Body of pancreas (tissue), 4 donors: ENCODE data around the gene PIK3C2B. TPM values are rescaled to one million over a fixed set of nuclear protein-coding genes. Genes with fewer than 3 reads are reported as not detected.

Experiments
- ATAC-seq: fragments of 150-250 bp; one replicate; pipeline ENCODE4 v1.9.1; 2016
- DNase-seq, 4 donors: peaks; one replicate each; pipeline ENCODE4 v3.0.0-alpha.2; 2019
- H3K27ac ChIP-seq, 4 donors: fragments of 200-600 bp; sonication (generic); 1 replicate in 3 of 4; 2 replicates in 1 of 4; pipeline versions ENCODE4 v1.5.1 to v1.6.1; 2016 to 2019; ENCODE audit warnings: mild to moderate bottlenecking in 1 of 4, mixed read lengths in 1 of 4, moderate library complexity in 1 of 4
- H3K27me3 ChIP-seq, 2 donors: fragments of 200-600 bp; sonication (generic); one replicate each; pipeline ENCODE4 v1.6.0; 2016; ENCODE audit warnings: mild to moderate bottlenecking in 1 of 2
- H3K36me3 ChIP-seq, 2 donors: fragments of 200-600 bp; sonication (generic); replicated peaks in 1 of 2; 2 replicates each; pipeline ENCODE4 v1.5.1; 2016; ENCODE audit warnings: low read depth in 2 of 2; ENCODE audit not compliant: insufficient read depth in 1 of 2
- H3K4me1 ChIP-seq: fragments of 200-600 bp; sonication (generic); one replicate; pipeline ENCODE4 v1.6.0; 2016
- H3K4me3 ChIP-seq, 2 donors: fragments of 200-600 bp; sonication (generic); 1 replicate in 1 of 2; 2 replicates in 1 of 2; pipeline ENCODE4 v1.5.1; 2016 to 2019
- H3K9me3 ChIP-seq, 3 donors: fragments of 200-600 bp; sonication (generic); 1 replicate in 2 of 3; 2 replicates in 1 of 3; pipeline ENCODE4 v1.5.1; 2016
- CTCF ChIP-seq, 7 experiments: fragments of 450-650 bp in 4 of 7; fragments of 200-600 bp in 3 of 7; sonication (generic) in 3 of 7; IDR thresholded peaks; one replicate each; pipeline ENCODE4 v1.5.1; 2016 to 2019; ENCODE audit warnings: antibody characterized with exemption in 7 of 7
- POLR2A ChIP-seq, 3 donors: fragments of 450-650 bp; IDR thresholded peaks; one replicate each; pipeline ENCODE4 v1.6.1; 2016; ENCODE audit warnings: antibody characterized with exemption in 3 of 3, mild to moderate bottlenecking in 2 of 3
- WGBS, 2 donors: methylation state at CpG; one replicate each; pipeline ENCODE4 v1.1.5; 2017; 5-methylcytosine and 5-hydroxymethylcytosine counted together
- intact Hi-C: fragments of 100-400 bp; cut with DNase I; formaldehyde crosslinking; loops from one replicate; pipeline ENCODE4 v1.15.1; 2023
- total RNA-seq, 2 donors: library from RNA; depleted of rRNA; stranded (reverse); fragments of >200 nt; gene quantifications; one replicate each; pipeline ENCODE4 v1.1.0, GENCODE V29; 2016

PIK3C2B gene
- total RNA-seq, 2 donors from 2014 or later, result 11.4 to 18.1 TPM

- intact Hi-C loops, result no loop called here
- Histone ChIP-seq H3K9me3 (no peaks in the 10 kb centered on the region), H3K27ac (peak overlapping the region; percentile 20 to 41 (median 33)), H3K27me3 (no peaks in the 10 kb centered on the region), H3K36me3 (no peaks in the 10 kb centered on the region), H3K4me3 (no peak overlapping the region), H3K4me1 (peaks cover 17% of the 10 kb centered on the region)
- no peak for TF ChIP-seq CTCF (IDR thresholded peaks at IDR 0.05)
- TF ChIP-seq POLR2A (IDR thresholded peaks at IDR 0.05), result no peak
- peak; percentile 25 to 78 (median 56) for DNase-seq
- ATAC-seq, result peak; percentile 15
- WGBS, 2 donors, result 52 to 83% methylated on average over 3 to 8 of the region's 8 CpGs
Measured at GRCh38 chr1:204450461-204451257, 43.9 kb downstream of the PIK3C2B start.

DNA sequence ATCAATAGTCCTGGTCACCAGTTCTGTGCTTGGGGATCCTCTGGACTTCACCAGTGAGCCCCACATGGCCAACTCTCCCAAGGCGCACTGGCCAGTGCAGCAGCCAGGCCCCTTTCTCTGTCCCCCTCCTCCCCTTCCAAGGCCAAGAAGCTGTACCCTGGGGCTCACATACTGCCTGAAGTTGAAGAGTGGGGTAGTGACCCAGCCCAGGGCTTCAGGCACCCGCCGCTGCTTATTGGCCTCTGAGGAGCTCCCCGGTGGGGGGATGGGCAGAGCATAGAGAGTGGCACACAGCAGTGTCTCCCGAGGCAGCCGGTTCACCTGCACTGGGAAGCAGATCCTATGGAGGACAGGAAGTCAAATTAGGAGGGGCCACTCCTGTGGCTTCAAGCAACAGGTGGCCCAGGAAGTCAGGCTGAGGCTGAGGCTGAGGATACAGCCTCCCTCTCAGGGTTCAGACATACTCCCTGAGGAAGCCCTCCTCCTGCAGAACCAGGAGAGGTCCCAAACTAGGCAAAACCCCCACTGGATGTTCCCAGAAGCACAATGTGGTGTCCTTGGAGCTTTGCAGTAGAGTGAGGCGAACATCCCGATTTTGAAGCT, 44.8 kb downstream of the PIK3C2B start:
- H3K4me1 ChIP-seq, result peaks cover 13% of the 10 kb centered on the region
- no peak for DNase-seq
- H3K4me3 ChIP-seq, result no peak overlapping the region

GRCh38 chr1:204448991-204449677, 45.5 kb downstream of the PIK3C2B start:
- intact Hi-C loops, result loop anchor here (5.0 kb wide), 1 partner anchor 53 kb away; no protein-coding TSS in a partner anchor
- Histone ChIP-seq H3K4me1 (peaks cover 13% of the 10 kb centered on the region), H3K9me3 (no peaks in the 10 kb centered on the region), H3K36me3 (no peaks in the 10 kb centered on the region), H3K27ac (no peak overlapping the region), H3K27me3 (no peaks in the 10 kb centered on the region), H3K4me3 (no peak overlapping the region)
- ATAC-seq (no peak), DNase-seq (no peak)
- 86 to 91% methylated on average over 6 of the region's 6 CpGs for WGBS, 2 donors
- TF ChIP-seq POLR2A (IDR thresholded peaks at IDR 0.05) (no peak), CTCF (IDR thresholded peaks at IDR 0.05) (no peak)

More for the DNA sequence above, 44.8 kb downstream of the PIK3C2B start:
- 79 to 90% methylated on average over 6 to 7 of the region's 8 CpGs for WGBS, 2 donors
- Histone ChIP-seq H3K36me3 (no peaks in the 10 kb centered on the region), H3K9me3 (no peaks in the 10 kb centered on the region), H3K27ac (no peak overlapping the region), H3K27me3 (no peaks in the 10 kb centered on the region)
- no peak for ATAC-seq
- intact Hi-C loops, result loop anchor here (5.0 kb wide), 1 partner anchor 53 kb away; no protein-coding TSS in a partner anchor
- TF ChIP-seq POLR2A (IDR thresholded peaks at IDR 0.05), result no peak
- TF ChIP-seq CTCF (IDR thresholded peaks at IDR 0.05), result no peak

- Histone ChIP-seq H3K4me3 (no peak overlapping the region), H3K27ac (no peak overlapping the region), H3K27me3 (no peaks in the 10 kb centered on the region), H3K9me3 (no peaks in the 10 kb centered on the region), H3K36me3 (no peaks in the 10 kb centered on the region), H3K4me1 (peaks cover 15% of the 10 kb centered on the region)
- ATAC-seq (no peak), DNase-seq (no peak)
- 84 to 98% methylated on average over 7 of the region's 7 CpGs for WGBS, 2 donors
- no peak for TF ChIP-seq CTCF (IDR thresholded peaks at IDR 0.05)
- TF ChIP-seq POLR2A (IDR thresholded peaks at IDR 0.05), result no peak
- intact Hi-C loops, result loop anchor here (5.0 kb wide), 1 partner anchor 54 kb away; no protein-coding TSS in a partner anchor
Measured at GRCh38 chr1:204448344-204448964, 46.2 kb downstream of the PIK3C2B start.
